GM19240 (cell line): ENCODE results near the gene ADCY4.

Source experiments
- DNase-seq: peaks from one replicate; pipeline ENCODE4 v3.0.0; 2011; ENCODE audit warnings: low spot score; ENCODE audit not compliant: insufficient read length

ADCY4 gene

DNA sequence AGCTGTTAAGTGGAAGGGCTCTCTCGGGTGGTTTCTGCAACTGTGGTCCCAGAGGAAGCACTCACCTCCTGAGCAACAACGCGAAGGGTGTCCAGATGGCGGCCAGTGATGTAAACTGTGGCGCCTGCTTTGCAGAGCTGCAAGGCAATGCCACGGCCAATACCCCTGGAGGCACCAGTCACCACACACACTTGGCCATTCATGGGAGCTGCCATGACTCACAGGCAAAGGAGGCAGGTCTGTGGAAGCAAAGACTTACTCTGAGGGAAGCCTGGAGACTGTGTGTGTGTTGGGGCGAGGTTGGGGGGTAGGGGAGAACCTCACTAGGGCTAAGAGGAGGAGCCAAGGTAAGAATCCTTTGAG lies 36.0 kb downstream of the ADCY4 start:
- no peak for DNase-seq

DNA sequence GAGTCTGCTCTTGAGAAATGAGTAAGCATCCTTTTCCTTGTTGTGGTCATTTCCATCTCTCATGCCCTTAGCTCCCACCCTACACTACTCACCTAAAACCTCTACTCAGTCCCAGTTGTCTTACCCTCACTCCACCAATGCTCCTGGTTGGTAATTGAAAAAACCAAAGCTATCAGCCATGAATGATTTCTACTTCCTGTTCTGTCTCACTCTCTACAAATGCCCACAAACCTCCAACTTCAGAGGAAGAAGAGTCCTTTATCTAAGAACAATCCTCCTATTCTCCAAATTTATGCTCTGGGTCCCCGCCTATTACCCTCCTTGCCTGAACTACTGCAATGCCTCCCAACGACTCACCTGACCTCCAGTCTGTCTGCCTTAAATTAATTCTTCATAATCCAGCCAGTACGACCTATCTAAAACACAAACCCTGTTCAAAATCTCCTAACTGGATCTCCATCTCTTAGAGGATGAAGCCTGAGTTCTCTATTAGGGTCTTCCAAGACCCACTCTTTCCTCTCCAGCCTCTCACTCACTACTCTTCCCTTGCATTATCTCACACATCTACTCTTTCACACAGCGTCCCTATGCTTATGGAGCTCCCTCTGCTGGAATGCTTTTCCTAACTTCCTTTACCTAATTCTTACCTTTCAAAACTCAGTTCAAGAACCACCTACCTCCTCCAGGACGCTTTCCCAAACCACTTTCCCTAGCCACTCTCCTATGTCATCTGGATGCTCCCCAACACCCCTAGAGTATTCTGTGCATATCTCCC lies 37.5 kb downstream of the ADCY4 start:
- no peak for DNase-seq

DNA sequence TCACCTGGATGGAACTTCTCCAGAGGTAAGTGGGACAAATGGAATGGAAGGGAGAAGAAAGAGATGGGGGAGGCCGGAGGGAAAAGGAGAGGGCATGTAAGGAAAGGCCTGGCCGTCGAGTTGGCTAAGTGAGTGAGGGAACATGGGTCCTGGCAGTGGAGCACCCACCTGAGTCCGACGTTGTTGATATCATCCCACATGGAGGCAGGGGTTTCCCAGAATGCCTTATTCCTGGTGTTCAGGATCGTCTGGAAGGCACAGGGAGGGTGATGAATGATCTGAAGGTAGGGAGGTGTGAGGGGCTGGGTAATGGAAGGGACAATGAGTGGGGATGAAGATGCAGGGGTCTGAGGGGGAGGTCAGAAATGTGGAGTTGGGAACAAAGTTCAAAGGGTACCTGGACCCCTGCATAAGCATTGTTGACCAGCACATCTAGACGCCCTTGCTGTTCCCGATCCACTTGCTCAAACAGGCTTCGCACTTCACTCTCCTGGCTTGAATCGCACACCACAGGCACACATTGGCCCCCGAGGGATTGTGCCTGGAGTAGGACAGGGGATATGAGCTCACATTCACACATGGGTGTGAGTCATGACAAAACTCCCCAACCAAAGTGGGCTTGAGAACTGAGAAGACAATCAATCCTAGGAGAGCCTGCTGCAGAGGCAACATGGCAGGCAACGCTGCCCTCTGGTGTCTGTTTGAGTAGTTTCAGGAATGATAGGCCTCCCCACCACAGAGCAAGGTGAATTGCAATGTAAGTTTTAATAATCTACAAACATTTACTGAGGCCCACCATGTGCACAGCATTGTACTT lies 38.3 kb downstream of the ADCY4 start:
- DNase-seq = peak; percentile 89

DNA sequence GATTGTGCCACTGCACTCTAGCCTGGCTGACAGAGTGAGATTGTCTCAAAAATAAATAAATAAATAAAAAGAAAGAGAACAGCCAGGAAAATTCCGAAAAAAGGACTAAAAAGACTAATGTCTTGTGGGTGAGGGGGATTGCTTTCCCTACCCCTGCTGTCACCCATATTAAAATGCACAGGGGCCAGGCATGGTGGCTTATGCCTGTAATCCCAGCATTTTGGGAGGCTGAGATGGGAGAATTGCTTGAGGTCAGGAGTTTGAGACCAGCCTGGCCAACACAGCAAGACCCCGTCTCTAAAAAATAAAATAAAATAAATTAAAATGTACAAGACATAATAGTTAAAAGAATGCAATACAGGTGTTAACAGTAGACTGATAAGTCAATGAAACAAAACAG lies 41.3 kb downstream of the ADCY4 start:
- DNase-seq = no peak

DNA sequence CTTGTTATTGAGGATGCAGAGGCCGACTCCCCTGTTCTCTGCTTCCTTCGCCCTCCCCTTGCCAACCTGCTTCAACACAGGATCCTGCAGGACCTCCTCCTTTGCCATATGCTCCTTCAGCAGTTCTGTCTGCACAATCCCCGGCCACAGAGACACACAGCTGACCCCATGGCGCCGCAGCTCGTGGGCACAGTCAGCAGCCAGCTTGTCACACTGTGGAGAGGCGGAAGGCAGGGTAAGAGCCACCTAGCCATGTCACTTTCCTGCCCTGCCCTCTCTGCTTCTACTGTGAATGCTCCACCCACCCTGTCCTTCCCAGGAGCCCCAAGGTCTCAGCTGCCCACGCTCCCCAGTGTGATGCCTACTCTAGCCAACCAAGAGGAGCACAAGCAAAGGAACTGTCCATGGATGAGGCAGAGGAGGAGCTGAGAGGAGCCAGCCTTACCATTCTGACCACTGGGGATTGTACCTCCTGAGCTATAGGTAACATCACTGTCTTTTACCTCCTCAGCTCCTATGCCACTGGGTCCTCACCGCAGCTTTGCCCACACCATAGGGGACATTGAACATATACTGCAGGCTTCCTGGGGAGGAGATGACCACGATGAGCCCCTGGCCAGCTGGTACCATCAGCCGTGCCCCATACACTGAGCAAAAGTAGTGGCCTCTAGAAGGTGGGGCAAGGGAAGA lies 42.6 kb downstream of the ADCY4 start:
- DNase-seq = no peak

DNA sequence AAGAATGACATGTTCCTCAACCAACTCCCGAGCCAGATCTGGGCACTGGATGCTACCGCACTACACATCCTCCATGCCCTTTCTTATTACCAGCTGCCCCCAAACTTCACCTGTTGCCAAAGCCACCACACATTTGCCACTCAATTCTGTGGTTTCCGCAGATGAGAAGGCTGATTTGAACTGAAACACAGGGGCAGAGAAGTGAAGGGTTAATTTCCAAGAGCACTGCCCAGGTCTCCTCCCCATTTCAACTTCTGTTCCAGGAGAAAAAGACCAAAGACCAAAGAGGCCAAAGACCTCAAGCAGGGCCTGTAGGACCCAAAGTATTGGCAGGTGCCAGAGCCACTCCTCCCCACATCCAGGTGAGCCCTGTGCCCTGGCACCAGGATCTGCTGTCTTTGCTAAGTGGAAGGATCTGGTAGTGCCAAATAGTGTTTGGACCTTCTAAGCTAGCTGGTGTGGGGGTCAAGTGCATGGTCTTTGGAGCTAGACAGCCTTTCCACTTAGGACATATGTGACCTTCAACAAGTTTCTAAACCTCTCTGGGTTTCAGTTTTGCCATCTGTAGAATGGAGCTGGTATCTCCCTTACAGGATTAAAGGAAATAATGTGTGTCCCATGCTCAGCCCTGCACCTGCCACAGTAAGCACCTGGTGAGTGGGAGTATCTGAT lies 43.3 kb downstream of the ADCY4 start:
- no peak for DNase-seq

DNA sequence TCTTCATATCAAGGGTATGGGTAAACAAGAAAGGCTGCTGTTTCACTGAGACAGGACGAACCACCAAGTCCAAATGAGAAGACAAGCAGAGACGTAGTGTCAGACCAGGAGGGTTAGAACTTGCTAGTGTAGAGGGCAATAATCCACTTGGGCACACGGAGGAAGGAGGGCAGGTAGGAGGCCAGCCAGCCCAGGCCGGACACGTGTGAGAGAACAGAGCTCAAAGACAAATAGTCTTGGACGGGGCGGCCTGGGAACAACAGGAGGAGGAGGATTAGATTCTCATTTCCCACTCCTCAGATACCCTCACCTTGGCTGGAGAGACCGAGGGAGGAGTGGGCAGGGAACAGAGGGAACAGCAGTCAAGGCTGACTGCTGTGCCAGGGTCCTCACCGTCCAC lies 44.1 kb downstream of the ADCY4 start:
- no peak for DNase-seq

DNA sequence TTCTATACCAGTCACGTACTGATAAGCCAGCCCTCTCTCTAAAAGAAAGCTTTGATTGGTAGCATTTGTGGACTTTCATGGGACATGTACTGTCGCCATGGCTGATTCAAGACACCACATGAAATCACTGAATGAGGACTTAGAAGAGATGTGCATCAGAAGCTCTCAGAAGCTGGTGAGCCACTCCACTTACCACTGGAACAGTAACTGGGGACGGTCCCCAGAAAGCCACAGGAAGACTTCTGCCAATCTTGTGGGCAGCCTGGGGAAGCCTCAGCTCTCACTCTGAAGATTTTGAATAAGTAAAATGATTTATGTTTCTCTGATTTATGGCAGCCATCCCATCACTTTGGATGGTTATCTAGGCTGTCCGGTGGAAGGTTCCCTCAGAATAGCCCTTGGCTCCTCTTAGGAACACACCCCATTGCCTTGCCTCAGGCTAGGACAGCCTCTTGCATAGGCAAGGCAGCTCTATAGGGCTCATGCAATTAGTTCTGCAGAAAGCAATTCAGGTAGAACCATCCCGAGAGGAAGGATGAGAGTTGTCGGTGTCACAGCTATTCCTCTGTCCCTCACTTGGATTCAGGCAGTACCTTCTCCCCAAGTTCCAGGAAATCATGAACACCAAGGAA lies 45.1 kb downstream of the ADCY4 start:
- no peak for DNase-seq

DNA sequence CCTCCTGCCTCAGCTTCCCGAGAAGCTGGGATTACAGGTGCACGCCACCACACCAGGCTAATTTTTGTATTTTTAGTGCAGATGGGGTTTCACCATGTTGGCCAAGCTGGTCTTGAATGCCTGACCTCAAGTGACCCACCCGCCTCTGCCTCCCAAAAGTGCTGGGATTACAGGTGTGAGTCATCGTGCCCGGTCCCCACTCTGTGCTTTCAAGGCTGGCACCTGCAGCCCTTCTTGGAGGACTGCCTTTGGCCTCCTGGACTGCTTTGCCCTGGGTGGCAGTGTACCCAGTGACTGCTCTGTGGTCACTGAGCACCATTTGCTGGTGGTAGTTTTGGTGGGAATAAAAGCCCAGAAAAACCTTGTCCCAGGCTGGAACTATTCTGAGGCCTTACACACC lies 47.9 kb downstream of the ADCY4 start:
- no peak for DNase-seq

DNA sequence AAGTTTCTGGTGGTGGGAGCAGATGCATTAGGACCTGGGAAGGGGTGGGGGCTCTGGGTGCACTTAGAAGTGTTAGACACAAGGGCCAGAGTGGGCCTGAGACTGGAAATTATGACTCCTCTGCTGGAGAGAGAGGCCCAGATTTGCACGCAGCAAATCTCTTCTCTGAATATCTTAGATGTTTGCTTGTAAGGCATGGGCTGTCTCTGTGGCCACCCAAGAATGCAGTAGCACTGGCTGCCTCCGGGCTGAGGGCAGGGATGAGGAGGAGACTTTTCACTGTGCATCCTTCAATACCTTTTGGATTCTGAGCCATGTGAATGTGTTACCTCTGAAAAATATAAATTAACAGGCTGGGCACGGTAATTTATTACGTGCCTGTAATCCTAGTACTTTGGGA lies 49.5 kb downstream of the ADCY4 start:
- no peak for DNase-seq

DNA sequence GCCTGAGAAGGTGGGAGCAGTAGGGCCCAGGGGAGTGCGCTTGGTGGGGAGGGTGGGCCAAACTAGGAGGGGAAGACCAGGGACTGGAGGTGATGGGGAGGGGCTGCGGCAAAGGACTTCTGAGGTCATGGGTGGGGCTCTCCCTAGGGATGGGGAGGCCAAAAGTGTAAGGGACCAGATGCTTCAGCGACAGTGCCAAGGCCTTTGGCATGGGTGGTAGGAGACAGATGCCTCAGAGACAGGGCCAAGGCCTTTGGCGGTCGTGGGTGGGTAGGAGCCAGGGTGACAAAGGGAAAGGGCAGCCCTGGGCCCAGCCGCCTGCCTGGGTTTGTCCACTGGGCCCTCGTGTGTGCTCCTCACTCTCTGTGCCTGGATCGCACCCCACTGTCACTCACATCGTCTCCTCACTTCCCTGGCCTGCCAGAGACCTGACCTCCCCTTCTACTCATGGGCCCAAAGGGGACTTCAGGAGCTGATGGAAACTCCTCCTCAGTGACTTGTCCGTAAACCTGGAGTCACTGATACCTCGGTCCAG lies 50.3 kb downstream of the ADCY4 start:
- DNase-seq = no peak

DNA sequence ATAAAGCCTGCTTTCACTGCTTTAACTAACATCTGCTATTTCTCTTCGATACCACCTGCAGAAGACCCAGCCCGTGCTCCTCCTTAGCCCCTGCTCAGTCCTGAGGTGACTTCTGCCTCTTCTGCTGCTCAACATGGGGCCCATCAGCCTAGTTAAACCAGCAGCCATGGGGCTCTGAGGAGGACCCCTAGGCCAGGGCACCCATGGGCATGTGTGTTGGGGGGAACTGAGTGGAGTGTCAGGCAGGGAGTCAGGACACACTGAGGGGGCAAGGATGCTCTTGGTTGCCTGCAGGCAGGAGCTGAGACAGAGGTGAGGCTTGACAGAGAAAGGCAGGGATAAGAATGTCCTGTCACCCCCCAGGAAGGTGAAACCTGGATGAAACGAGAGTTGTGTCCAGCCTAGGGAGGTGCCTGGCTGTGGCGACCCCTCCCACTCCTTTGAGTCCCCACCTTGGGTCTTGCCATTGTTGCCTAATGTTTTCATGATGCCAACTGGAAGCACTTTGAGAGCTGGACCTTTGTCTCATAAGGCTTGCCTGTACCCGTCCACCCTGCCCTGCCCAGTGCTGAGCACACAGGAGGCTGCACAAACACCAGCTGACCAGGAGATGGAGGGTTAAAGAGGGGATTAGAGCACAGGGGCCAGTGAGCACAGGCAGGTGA lies 50.9 kb downstream of the ADCY4 start:
- no peak for DNase-seq

DNA sequence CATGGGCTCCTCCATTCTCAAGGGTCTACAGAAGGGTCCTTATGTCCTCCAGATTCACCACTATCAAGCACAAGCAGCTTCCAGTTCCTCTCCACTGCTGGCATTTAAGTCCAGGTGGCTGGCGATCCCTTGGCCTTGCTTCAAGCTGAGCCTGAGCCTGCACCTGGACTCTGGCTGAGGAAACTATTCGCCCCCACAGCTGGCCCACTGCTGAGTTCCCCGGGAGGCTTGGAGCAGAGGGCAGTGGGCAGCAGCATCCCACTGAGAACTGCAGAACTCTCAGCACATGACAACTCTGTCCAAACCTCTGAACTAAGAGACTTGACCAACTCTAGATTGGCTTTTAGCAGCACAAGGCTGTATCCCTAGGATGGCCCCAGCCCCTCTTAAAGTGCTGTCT lies 52.1 kb downstream of the ADCY4 start:
- DNase-seq = no peak

DNA sequence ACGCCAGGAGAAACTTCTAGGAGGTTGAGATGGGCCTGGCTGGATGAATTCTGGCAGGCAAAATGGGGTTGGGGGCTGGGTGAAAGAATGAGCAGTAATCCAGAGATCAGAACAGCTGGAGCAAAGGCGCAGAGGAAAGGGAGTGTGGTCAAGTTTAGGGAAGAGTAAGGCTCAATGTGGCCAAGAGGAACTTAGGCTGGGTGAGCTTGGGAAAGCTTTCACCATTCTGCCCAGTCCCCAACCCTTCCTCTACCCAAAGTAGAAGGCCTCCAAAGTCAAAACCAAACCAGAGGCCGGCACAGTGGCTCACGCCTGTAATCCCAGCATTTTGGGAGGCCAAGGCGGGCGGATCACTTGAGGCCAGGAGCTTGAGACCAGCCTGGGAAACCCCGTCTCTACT lies 53.2 kb downstream of the ADCY4 start:
- no peak for DNase-seq

DNA sequence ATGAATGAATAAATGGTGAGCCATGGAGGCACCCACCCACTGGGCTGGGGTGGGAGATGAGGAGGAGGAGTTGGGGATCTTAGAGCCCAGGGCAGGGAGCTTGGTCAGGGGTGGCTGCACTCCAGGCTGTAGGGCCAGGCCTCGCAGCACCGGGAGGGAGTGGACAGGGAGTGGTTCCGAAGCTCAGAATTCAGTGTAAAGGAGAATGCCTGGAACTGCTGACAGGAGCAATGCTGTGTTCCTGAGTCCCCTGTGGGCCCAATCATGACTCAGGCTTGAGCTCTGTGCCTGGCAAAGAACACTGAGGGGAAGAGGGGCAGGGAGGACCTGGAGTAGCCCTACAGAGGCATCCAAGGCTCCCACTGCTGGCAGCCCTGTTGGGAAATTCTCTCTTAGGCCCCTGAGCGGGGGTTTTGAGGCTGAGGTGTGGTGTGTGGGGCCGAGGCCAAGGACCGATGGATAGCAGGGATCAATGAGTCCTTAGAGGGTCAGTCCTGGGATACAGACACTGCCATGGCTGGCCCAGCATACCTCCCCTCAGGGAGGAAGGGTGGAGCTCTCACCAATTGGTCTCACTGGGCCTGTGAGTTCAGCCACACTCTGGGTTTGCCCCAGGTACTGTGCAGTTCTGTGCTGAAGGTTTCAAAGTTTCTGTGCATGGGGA lies 53.9 kb downstream of the ADCY4 start:
- DNase-seq = no peak

DNA sequence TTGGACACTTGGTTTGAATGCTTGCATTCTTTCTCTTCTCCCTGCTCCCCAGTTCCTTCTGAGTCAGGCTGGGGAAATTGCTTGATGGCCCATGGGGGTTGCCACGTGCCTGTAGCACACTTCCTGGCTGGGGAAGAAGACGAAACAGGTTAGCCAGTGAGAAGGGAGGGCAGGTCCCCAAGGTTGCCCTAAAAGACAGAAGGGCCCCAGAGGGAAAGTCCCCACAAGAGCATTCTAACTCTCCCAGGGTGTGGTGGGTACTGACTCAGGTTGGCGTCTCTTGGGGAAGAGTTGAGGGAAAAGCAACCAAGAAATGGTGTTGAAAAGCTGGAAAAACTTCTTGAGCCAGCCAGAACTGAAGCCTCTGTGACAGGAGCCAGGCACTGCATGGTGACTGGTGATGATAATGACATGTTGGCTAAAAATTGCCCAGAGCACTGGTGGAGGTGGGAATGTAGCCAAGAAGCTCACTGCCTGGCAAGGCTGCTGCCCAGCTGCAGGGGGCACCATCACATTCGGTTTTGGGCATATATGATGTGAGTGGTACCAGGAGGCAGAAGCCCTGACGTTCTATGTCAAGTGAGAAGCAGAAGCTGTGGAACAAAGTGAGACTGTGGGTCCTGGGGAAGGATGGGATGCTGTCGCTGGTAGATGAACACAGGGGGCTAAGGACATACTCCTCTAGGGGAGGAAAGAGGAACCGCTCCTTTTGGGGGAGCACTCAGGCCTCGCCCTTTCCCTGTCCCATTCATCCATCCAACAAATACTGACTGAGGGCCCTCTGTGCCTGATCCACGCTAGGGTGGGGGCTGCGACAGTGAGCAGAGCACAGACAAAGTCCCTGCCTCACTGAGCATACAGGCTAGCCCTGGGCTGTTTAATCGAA lies 55.3 kb downstream of the ADCY4 start:
- no peak for DNase-seq

DNA sequence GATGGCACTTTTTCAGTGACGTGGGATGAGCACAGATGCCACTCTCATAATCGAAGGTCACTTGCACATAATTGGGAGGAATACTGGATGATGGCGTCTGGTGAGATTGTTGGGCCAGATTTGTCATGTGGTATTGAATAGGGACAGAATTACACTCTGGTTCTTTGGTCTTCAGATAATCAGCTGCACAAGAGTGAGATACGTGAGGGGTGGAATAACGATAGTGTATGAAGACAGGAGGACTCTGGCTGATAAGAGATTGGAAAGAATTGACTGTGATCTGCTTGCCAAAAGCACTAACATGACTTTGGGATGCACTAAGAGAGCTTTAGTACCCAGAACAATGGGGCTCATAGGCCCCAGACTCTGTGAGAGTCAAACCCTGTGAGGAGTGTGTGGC lies 56.4 kb downstream of the ADCY4 start:
- no peak for DNase-seq

DNA sequence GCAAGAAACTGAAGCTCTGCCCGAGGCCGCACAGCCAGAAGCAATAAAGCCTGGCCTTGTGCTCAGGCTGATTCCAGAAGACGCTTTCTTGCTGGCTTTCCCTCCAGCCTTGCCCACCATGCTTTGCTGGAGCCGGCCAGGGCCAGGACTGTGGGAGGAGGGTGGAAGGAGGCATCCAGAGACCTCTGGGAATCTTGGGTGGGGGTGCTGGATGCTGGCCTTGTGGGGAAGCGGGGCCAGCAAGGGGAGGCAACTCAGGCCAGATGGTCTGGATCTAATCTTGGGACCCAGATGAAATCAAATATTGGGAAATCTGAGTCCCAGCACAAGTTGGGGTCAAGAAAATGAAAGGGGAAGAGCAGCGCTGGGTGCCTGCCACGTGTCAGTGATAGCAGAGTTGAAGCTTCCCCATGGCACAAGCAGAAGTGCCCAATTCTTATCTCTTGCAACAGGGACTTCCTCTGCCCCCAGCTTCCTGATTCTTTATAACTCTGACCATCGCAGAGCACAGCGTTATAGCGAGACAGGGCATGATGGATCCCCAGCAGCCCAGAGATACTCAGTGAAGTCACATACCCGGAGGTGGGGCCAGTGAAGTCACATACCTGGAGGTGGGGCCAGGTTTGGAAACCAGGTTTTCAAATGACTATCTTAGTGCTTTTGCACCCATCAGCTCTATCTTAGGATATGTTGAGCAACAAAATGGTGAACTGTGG lies 57.1 kb downstream of the ADCY4 start:
- DNase-seq = no peak
